Measurements from ENCODE around the gene DERA.

The DERA gene

DNA sequence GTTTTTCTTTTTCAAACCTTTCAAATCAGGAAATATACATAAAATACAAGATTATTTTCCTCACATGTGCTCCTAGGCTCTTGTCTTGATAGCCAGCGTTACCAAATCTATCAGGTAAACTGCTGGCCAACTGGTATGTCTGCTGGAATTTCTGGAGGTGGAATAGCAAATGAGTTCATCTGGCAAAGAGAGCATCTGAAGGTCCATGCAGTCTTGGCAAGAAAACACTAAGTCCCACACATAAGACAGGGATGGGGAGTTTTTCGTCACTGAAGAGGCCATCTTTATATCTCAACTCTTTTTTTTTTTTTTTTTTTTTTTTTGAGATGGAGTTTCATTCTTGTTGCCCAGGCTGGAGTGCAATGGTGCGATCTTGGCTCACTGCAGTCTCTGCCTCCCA is 60.1 kb downstream of the DERA start:
- TF ChIP-seq, protein P1, sequence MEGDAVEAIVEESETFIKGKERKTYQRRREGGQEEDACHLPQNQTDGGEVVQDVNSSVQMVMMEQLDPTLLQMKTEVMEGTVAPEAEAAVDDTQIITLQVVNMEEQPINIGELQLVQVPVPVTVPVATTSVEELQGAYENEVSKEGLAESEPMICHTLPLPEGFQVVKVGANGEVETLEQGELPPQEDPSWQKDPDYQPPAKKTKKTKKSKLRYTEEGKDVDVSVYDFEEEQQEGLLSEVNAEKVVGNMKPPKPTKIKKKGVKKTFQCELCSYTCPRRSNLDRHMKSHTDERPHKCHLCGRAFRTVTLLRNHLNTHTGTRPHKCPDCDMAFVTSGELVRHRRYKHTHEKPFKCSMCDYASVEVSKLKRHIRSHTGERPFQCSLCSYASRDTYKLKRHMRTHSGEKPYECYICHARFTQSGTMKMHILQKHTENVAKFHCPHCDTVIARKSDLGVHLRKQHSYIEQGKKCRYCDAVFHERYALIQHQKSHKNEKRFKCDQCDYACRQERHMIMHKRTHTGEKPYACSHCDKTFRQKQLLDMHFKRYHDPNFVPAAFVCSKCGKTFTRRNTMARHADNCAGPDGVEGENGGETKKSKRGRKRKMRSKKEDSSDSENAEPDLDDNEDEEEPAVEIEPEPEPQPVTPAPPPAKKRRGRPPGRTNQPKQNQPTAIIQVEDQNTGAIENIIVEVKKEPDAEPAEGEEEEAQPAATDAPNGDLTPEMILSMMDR (IDR thresholded peaks at IDR 0.05): no peak

GRCh38 chr12:15972894-15973293 is 61.8 kb downstream of the DERA start:
- H3K27ac ChIP-seq: no peak overlapping the region
- H3K27me3 ChIP-seq: no peaks in the 10 kb centered on the region
- H3K9me3 ChIP-seq: no peaks in the 10 kb centered on the region
- H3K4me3 ChIP-seq (ENCODE audit: low read depth in 1 of 2, low read length in 1 of 2): no peak overlapping the region
- H3K36me3 ChIP-seq: peaks cover 17% of the 10 kb centered on the region
- TF ChIP-seq, protein P1 (IDR thresholded peaks at IDR 0.05): no peak
- no peaks in the 10 kb centered on the region for H3K4me1 ChIP-seq (ENCODE audit: control insufficient read depth in 1 of 2, insufficient read depth in 1 of 2, low read depth in 1 of 2, low read length in 1 of 2)

More for the DNA sequence above, 60.1 kb downstream of the DERA start:
- Histone ChIP-seq H3K4me1 (ENCODE audit: control insufficient read depth in 1 of 2, insufficient read depth in 1 of 2, low read depth in 1 of 2, low read length in 1 of 2) (no peaks in the 10 kb centered on the region), H3K4me3 (ENCODE audit: low read depth in 1 of 2, low read length in 1 of 2) (no peak overlapping the region), H3K36me3 (peaks cover 15% of the 10 kb centered on the region), H3K27ac (no peak overlapping the region), H3K9me3 (no peaks in the 10 kb centered on the region), H3K27me3 (no peaks in the 10 kb centered on the region)

- Histone ChIP-seq H3K4me1 (ENCODE audit: control insufficient read depth in 1 of 2, insufficient read depth in 1 of 2, low read depth in 1 of 2, low read length in 1 of 2) (no peaks in the 10 kb centered on the region), H3K27ac (no peak overlapping the region), H3K36me3 (peaks cover 6% of the 10 kb centered on the region), H3K4me3 (ENCODE audit: low read depth in 1 of 2, low read length in 1 of 2) (no peak overlapping the region), H3K9me3 (no peaks in the 10 kb centered on the region), H3K27me3 (no peaks in the 10 kb centered on the region)
- TF ChIP-seq, protein P1 (IDR thresholded peaks at IDR 0.05): no peak
Observed at GRCh38 chr12:15977999-15978951, 67.1 kb downstream of the DERA start.

- no peaks in the 10 kb centered on the region for H3K27me3 ChIP-seq
- TF ChIP-seq, protein P1 (IDR thresholded peaks at IDR 0.05): no peak
- peaks cover 18% of the 10 kb centered on the region for H3K36me3 ChIP-seq
- H3K27ac ChIP-seq: no peak overlapping the region
- H3K4me3 ChIP-seq (ENCODE audit: low read depth in 1 of 2, low read length in 1 of 2): no peak overlapping the region
- no peaks in the 10 kb centered on the region for H3K4me1 ChIP-seq (ENCODE audit: control insufficient read depth in 1 of 2, insufficient read depth in 1 of 2, low read depth in 1 of 2, low read length in 1 of 2)
- H3K9me3 ChIP-seq: no peaks in the 10 kb centered on the region
Observed at GRCh38 chr12:15979096-15980092, 68.3 kb downstream of the DERA start.

DNA sequence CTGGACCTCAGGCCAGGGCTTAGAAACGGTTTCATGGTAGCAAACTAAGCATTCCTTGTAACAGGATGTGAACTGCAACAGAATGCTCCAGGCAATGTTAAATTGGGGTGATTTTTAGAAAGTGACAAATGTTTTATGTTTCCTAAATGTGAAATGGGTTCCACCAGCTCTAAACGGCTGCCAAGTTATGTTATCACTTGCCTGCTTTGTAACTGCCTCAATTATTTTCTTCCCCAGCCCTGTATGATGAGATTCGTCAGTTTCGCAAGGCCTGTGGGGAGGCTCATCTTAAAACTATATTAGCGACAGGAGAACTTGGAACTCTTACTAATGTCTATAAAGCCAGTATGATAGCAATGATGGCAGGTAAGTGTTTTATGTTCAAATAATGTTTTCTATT is 70.9 kb downstream of the DERA start:
- Histone ChIP-seq H3K27me3 (no peaks in the 10 kb centered on the region), H3K27ac (no peak overlapping the region), H3K9me3 (no peaks in the 10 kb centered on the region), H3K36me3 (peaks cover 18% of the 10 kb centered on the region), H3K4me1 (ENCODE audit: control insufficient read depth in 1 of 2, insufficient read depth in 1 of 2, low read depth in 1 of 2, low read length in 1 of 2) (no peaks in the 10 kb centered on the region), H3K4me3 (ENCODE audit: low read depth in 1 of 2, low read length in 1 of 2) (no peak overlapping the region)
- TF ChIP-seq, protein P1 (IDR thresholded peaks at IDR 0.05): no peak

All from neutrophil (primary cell).